HCT116 (cell line): ENCODE measurements around the gene ARHGAP45.

Experiments used
- POLR2A ChIP-seq: IDR thresholded peaks from 2 replicates; pipeline ENCODE4 v1.7.0; 2011; ENCODE audit warnings: borderline replicate concordance; ENCODE audit not compliant: insufficient read depth, insufficient read length; ENCODE audit errors: extremely low read depth
- RAD21 ChIP-seq: IDR thresholded peaks from 2 replicates; pipeline ENCODE4 v1.6.1; 2012; ENCODE audit warnings: low read depth, mild to moderate bottlenecking
- ZNF274 ChIP-seq: fragments of 200-500 bp; sonication (Bioruptor generic); IDR thresholded peaks from 2 replicates; pipeline ENCODE4 v1.6.1; 2014; ENCODE audit warnings: mild to moderate bottlenecking, low read depth, low read length, inconsistent platforms

GRCh38 chr19:1085053-1085658 is 18.2 kb downstream of the ARHGAP45 start:
- TF ChIP-seq RAD21 (no peak), POLR2A (no peak), ZNF274 (no peak)
